Esophagus mucosa (tissue), 1 donor: ENCODE measurements around the gene ACTN4. TPM values are rescaled to one million over a fixed set of nuclear protein-coding genes. Genes with fewer than 3 reads are reported as not detected.

ENCODE experiments used
- ATAC-seq: fragments of 200-7000 bp; cut with Tn5 transposase; one replicate; pipeline ENCODE4 v1.9.1; 2020
- total RNA-seq: library from RNA; stranded (reverse); gene quantifications from one replicate; pipeline ENCODE4 v1.2.4, GENCODE V29; 2023
- donor health status: DM: yes; HTN: yes; CAD: no.

Gene ACTN4
- total RNA-seq, 1 donor from 2014 or later, result 455 TPM

GRCh38 chr19:38771569-38771968, 124.1 kb downstream of the ACTN4 start:
- ATAC-seq, result peak; percentile 58

GRCh38 chr19:38773469-38774177, 126.2 kb downstream of the ACTN4 start, which contains the start of gene LGALS7:
Gene LGALS7 (minus strand): TSS chr19:38773517. CDS start chr19:38773492, 25 bp downstream.
- ATAC-seq, result peak; percentile 6

GRCh38 chr19:38774181-38774950, 126.9 kb downstream of the ACTN4 start:
- no peak for ATAC-seq

DNA sequence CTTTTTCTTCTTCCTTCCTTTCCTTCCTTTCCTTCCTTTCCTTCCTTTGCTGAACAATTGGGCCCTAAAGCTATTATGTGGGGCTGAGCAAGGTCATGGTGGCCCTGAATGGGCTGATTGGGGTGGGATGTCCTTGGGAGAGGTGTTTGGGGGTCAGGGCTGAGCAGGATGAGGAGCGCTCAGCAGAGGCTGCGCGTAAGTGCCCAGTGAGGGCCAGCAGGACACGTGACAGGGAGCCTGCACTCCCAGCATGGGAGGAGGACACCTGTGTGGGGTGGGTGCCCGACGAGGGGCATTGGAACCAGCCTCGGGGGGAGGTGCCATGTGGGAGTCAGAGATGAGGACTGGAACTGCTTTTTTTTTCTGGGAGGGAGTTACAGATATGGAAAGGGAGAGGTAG, 131.3 kb downstream of the ACTN4 start:
- no peak for ATAC-seq

DNA sequence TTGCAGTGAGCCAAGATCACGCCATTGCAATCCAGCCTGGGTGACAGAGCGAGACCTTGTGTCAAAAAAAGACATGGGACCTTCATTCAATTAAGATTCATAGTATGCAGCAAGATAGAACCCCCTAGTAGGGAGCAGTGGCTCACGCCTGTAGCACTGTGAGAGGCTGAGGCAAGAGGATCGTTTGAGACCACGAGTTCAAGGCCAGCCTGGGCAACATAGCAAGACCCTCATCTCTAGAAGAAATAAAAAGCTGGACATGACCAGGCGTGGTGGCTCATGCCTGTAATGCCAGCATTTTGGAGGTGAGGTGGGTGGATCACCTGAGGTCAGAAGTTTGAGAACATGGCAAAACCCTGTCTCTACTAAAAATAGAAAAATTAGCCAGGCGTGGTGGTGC, 133.0 kb downstream of the ACTN4 start:
- ATAC-seq, result no peak

GRCh38 chr19:38781058-38781457, 133.6 kb downstream of the ACTN4 start:
- ATAC-seq, result no peak

Other genes starting within 250 kb of the ACTN4 start
- gene FAM98C, start 244.6 kb upstream of the ACTN4 start, total RNA-seq, result 20.8 TPM
- 0.24 TPM for gene RASGRP4, start 221.4 kb upstream of the ACTN4 start, total RNA-seq
- 6.4 TPM for gene RYR1, start 214.0 kb upstream of the ACTN4 start, total RNA-seq
- 3.4 TPM for gene MAP4K1, start 29.7 kb upstream of the ACTN4 start, total RNA-seq
- 304 TPM for gene EIF3K, start 28.5 kb upstream of the ACTN4 start, total RNA-seq
- gene CAPN12, start 96.8 kb downstream of the ACTN4 start, total RNA-seq, result 2.2 TPM
- gene LGALS7, start 125.9 kb downstream of the ACTN4 start, total RNA-seq, result 684 TPM
- 886 TPM for gene LGALS7B, start 141.6 kb downstream of the ACTN4 start, total RNA-seq
- 0.40 TPM for gene LGALS4, start 165.3 kb downstream of the ACTN4 start, total RNA-seq
- gene ECH1, start 184.1 kb downstream of the ACTN4 start, total RNA-seq, result 182 TPM
- gene HNRNPL, start 202.3 kb downstream of the ACTN4 start, total RNA-seq, result 236 TPM
- 7.6 TPM for gene RINL, start 230.6 kb downstream of the ACTN4 start, total RNA-seq